Measurements from ENCODE around the gene ARTN. TPM values are rescaled to one million over a fixed set of nuclear protein-coding genes. Genes with fewer than 3 reads are reported as not detected.

The ARTN gene
- total RNA-seq, 1 donor from 2014 or later: not detected

GRCh38 chr1:43969746-43970466, 36.3 kb downstream of the ARTN start, which contains the start of gene DPH2:
Gene DPH2 (plus strand): TSS chr1:43970010. CDS start chr1:43970176, 166 bp downstream.
- no peaks in the 10 kb centered on the region for H3K9me3 ChIP-seq
- intact Hi-C loops (cut with DNase I): loop anchor here (1.0 to 5.0 kb wide), 3 partner anchors 21 to 263 kb away; partner anchors contain the start of genes CCDC24, IPO13 and ST3GAL3
- no peak within 1 kb of the TSS for H3K27ac ChIP-seq
- H3K4me1 ChIP-seq: peaks cover 6 to 8% of the 10 kb centered on the region in 2 donors
- H3K36me3 ChIP-seq: peaks cover 10 to 11% of the 10 kb centered on the region in 2 donors
- DNase-seq (ENCODE audit: low spot score in 2 of 2): peak; percentile 95 to 99
- no peaks in the 10 kb centered on the region for H3K27me3 ChIP-seq
- peak within 1 kb of the TSS; percentile 68 to 83 for H3K4me3 ChIP-seq
- TF ChIP-seq CTCF (IDR thresholded peaks at IDR 0.05): peak in 1 of 3 experiments; percentile 2

GRCh38 chr1:43970502-43970901, 36.9 kb downstream of the ARTN start:
- intact Hi-C loops (cut with DNase I): loop anchor here (5.0 kb wide), 1 partner anchor 263 kb away; the partner anchor contains the start of gene ST3GAL3
- Histone ChIP-seq H3K27ac (no peak overlapping the region), H3K9me3 (no peaks in the 10 kb centered on the region), H3K36me3 (peaks cover 10 to 11% of the 10 kb centered on the region in 2 donors), H3K4me1 (peaks cover 6 to 9% of the 10 kb centered on the region in 2 donors), H3K27me3 (no peaks in the 10 kb centered on the region), H3K4me3 (peak overlapping the region; percentile 68 to 83)
- no peak for TF ChIP-seq CTCF (IDR thresholded peaks at IDR 0.05)
- DNase-seq (ENCODE audit: low spot score in 2 of 2): no peak

GRCh38 chr1:43970911-43971310, 37.3 kb downstream of the ARTN start:
- H3K36me3 ChIP-seq: peaks cover 7 to 11% of the 10 kb centered on the region in 2 donors
- no peak for DNase-seq (ENCODE audit: low spot score in 2 of 2)
- H3K4me1 ChIP-seq: peaks cover 8 to 13% of the 10 kb centered on the region in 2 donors
- no peaks in the 10 kb centered on the region for H3K9me3 ChIP-seq
- intact Hi-C loops (cut with DNase I): loop anchor here (5.0 kb wide), 1 partner anchor 264 kb away; the partner anchor contains the start of gene ST3GAL3
- no peak for TF ChIP-seq CTCF (IDR thresholded peaks at IDR 0.05)
- H3K4me3 ChIP-seq: peak overlapping the region; percentile 68 to 83
- H3K27me3 ChIP-seq: no peaks in the 10 kb centered on the region
- H3K27ac ChIP-seq: no peak overlapping the region

- H3K27ac ChIP-seq: no peak overlapping the region
- H3K27me3 ChIP-seq: no peaks in the 10 kb centered on the region
- TF ChIP-seq CTCF (IDR thresholded peaks at IDR 0.05): no peak
- H3K4me1 ChIP-seq: peaks cover 14 to 19% of the 10 kb centered on the region in 2 donors
- no peak overlapping the region for H3K4me3 ChIP-seq
- intact Hi-C loops (cut with DNase I): loop anchor here (5.0 kb wide), 1 partner anchor 264 kb away; the partner anchor contains the start of gene ST3GAL3
- peaks cover 5 to 8% of the 10 kb centered on the region in 2 donors for H3K36me3 ChIP-seq
- DNase-seq (ENCODE audit: low spot score in 2 of 2): no peak
- no peaks in the 10 kb centered on the region for H3K9me3 ChIP-seq
Observed at GRCh38 chr1:43971336-43971980, 37.9 kb downstream of the ARTN start.

GRCh38 chr1:43973981-43974442, 40.4 kb downstream of the ARTN start:
- Histone ChIP-seq H3K36me3 (peaks cover 13 to 19% of the 10 kb centered on the region in 2 donors), H3K27me3 (no peaks in the 10 kb centered on the region), H3K4me1 (peaks cover 17 to 35% of the 10 kb centered on the region in 2 donors), H3K4me3 (peak overlapping the region; percentile 71 to 78), H3K27ac (peak overlapping the region; percentile 84 to 89), H3K9me3 (no peaks in the 10 kb centered on the region)
- intact Hi-C loops (cut with DNase I): loop anchor here (1.0 to 5.0 kb wide), 4 partner anchors 17 to 267 kb away; partner anchors contain the start of genes CCDC24, IPO13, SLC6A9 and ST3GAL3
- no peak for TF ChIP-seq CTCF (IDR thresholded peaks at IDR 0.05)
- DNase-seq (ENCODE audit: low spot score in 2 of 2): no peak

All from ascending aorta (tissue), 2 donors.